ENCODE measurements around the gene ZNF550.

ZNF550 gene

GRCh38 chr19:57566396-57567265 is 7.0 kb upstream of the ZNF550 start:
- no peak for DNase-seq (ENCODE audit: low read depth)
- no peak for TF ChIP-seq CTCF (IDR thresholded peaks at IDR 0.05; ENCODE audit: control insufficient read depth, insufficient read depth, low read depth, low read length, missing control alignments)
- H3K4me3 ChIP-seq (ENCODE audit: control insufficient read depth, low read depth, low read length): no peak overlapping the region

- H3K4me3 ChIP-seq (ENCODE audit: control insufficient read depth, low read depth, low read length): no peak overlapping the region
- no peak for DNase-seq (ENCODE audit: low read depth)
- no peak for TF ChIP-seq CTCF (IDR thresholded peaks at IDR 0.05; ENCODE audit: control insufficient read depth, insufficient read depth, low read depth, low read length, missing control alignments)
Observed at GRCh38 chr19:57563547-57563946, 3.9 kb upstream of the ZNF550 start.

GRCh38 chr19:57560049-57560491 is 407 bp upstream of the ZNF550 start:
- no peak for TF ChIP-seq CTCF (IDR thresholded peaks at IDR 0.05; ENCODE audit: control insufficient read depth, insufficient read depth, low read depth, low read length, missing control alignments)
- H3K4me3 ChIP-seq (ENCODE audit: control insufficient read depth, low read depth, low read length): peak overlapping the region; percentile 91
- DNase-seq (ENCODE audit: low read depth): peak; percentile 66

GRCh38 chr19:57559008-57559403 is 657 bp downstream of the ZNF550 start:
- H3K4me3 ChIP-seq (ENCODE audit: control insufficient read depth, low read depth, low read length): peak overlapping the region; percentile 91
- DNase-seq (ENCODE audit: low read depth): no peak
- TF ChIP-seq CTCF (IDR thresholded peaks at IDR 0.05; ENCODE audit: control insufficient read depth, insufficient read depth, low read depth, low read length, missing control alignments): no peak

GRCh38 chr19:57558525-57558924 is 1.1 kb downstream of the ZNF550 start:
- peak; percentile 43 for TF ChIP-seq CTCF (IDR thresholded peaks at IDR 0.05; ENCODE audit: control insufficient read depth, insufficient read depth, low read depth, low read length, missing control alignments)
- peak overlapping the region; percentile 91 for H3K4me3 ChIP-seq (ENCODE audit: control insufficient read depth, low read depth, low read length)
- peak; percentile 4 for DNase-seq (ENCODE audit: low read depth)

GRCh38 chr19:57557659-57558058 is 2.0 kb downstream of the ZNF550 start:
- TF ChIP-seq CTCF (IDR thresholded peaks at IDR 0.05; ENCODE audit: control insufficient read depth, insufficient read depth, low read depth, low read length, missing control alignments): no peak
- DNase-seq (ENCODE audit: low read depth): no peak
- no peak overlapping the region for H3K4me3 ChIP-seq (ENCODE audit: control insufficient read depth, low read depth, low read length)
